B cell (primary cell): ENCODE results near the gene DMPK. TPM values are rescaled to one million over a fixed set of nuclear protein-coding genes. Genes with fewer than 3 reads are reported as not detected.

ENCODE experiments used
- ATAC-seq: fragments of 200-7000 bp; cut with Tn5 transposase; one replicate; pipeline ENCODE4 v1.10.0; 2021; ENCODE audit warnings: low read depth, mild to moderate bottlenecking, moderate number of reproducible peaks, moderate library complexity
- CTCF ChIA-PET: fragments of 350-600 bp; sonication (Branson Sonifier 250); formaldehyde crosslinking; loops from one replicate; lab custom pipeline; 2021; ENCODE audit warnings: antibody characterized with exemption, inconsistent platforms; lab: Charles Lee
- POLR2A ChIA-PET: fragments of 350-600 bp; sonication (Branson Sonifier 250); formaldehyde crosslinking; loops from one replicate; lab custom pipeline; 2021; ENCODE audit warnings: antibody characterized with exemption; lab: Charles Lee
- DNase-seq: peaks from one replicate; pipeline ENCODE4 v3.0.0; 2013
- H2AFZ ChIP-seq: 2 replicates; pipeline ENCODE4 v1.6.1; 2012; ENCODE audit warnings: mild to moderate bottlenecking, low read depth, low read length; ENCODE audit not compliant: insufficient read depth, poor library complexity, severe bottlenecking
- H3K27ac ChIP-seq, 2 donors: 1 replicate in 1 of 2; 2 replicates in 1 of 2; pipeline ENCODE4 v1.5.1; 2012 to 2013; ENCODE audit warnings: low read length in 2 of 2, mild to moderate bottlenecking in 2 of 2, moderate library complexity in 1 of 2
- H3K27me3 ChIP-seq, 4 experiments: fragments of 200-600 bp in 1 of 4; sonication (generic) in 1 of 4; replicated peaks in 1 of 4; 1 replicate in 2 of 4; 2 replicates in 2 of 4; pipeline versions ENCODE4 v1.6.1 to v1.7.0; 2013 to 2016; ENCODE audit warnings: low read length in 3 of 4, mild to moderate bottlenecking in 2 of 4, mixed read lengths in 1 of 4, moderate library complexity in 1 of 4; ENCODE audit not compliant: insufficient read depth in 4 of 4, control insufficient read depth in 3 of 4; ENCODE audit errors: control extremely low read depth in 1 of 4
- H3K36me3 ChIP-seq, 2 experiments: replicated peaks in 1 of 2; 1 replicate in 1 of 2; 2 replicates in 1 of 2; pipeline versions ENCODE4 v1.6.1 to v1.7.1; 2013; ENCODE audit warnings: low read length in 1 of 2; ENCODE audit not compliant: insufficient read depth in 2 of 2, control insufficient read depth in 1 of 2; ENCODE audit errors: control extremely low read depth in 1 of 2, extremely low read depth in 1 of 2
- H3K4me1 ChIP-seq, 2 donors: fragments of 200-600 bp in 1 of 2; sonication (generic) in 1 of 2; 1 replicate in 1 of 2; 2 replicates in 1 of 2; pipeline versions ENCODE4 v1.5.1 to v1.6.1; 2013 to 2017; ENCODE audit warnings: low read length in 2 of 2; ENCODE audit not compliant: control insufficient read depth in 2 of 2, insufficient read depth in 2 of 2
- H3K4me2 ChIP-seq: replicated peaks from 2 replicates; pipeline ENCODE3; 2012; ENCODE audit warnings: mild to moderate bottlenecking, low read depth, low read length; ENCODE audit not compliant: poor library complexity, severe bottlenecking
- H3K4me3 ChIP-seq, 5 experiments: fragments of 200-600 bp in 1 of 5; sonication (generic) in 1 of 5; 1 replicate in 3 of 5; 2 replicates in 2 of 5; pipeline versions ENCODE4 v1.5.1 to v1.7.0; 2011 to 2016; ENCODE audit warnings: low read length in 4 of 5, mild to moderate bottlenecking in 4 of 5, low read depth in 2 of 5, control low read depth in 1 of 5, moderate library complexity in 1 of 5; ENCODE audit not compliant: insufficient read depth in 1 of 5; ENCODE audit errors: control extremely low read depth in 1 of 5, extremely low read depth in 1 of 5
- H3K79me2 ChIP-seq: fragments of 200-600 bp; sonication (generic); one replicate; pipeline ENCODE4 v1.6.0; 2016; ENCODE audit warnings: low read length; ENCODE audit not compliant: control insufficient read depth, insufficient read depth
- H3K9ac ChIP-seq: fragments of 200-600 bp; sonication (generic); 2 replicates; pipeline ENCODE4 v1.6.1; 2017; ENCODE audit warnings: mild to moderate bottlenecking, low read length, moderate library complexity
- H3K9me3 ChIP-seq, 3 donors: one replicate each; pipeline versions ENCODE4 v1.6.1 to v1.7.1; 2013; ENCODE audit warnings: low read length in 2 of 3; ENCODE audit not compliant: control insufficient read depth in 2 of 3, insufficient read depth in 1 of 3; ENCODE audit errors: control extremely low read depth in 1 of 3
- H4K20me1 ChIP-seq: 2 replicates; pipeline ENCODE4 v1.6.0; 2012; ENCODE audit warnings: mild to moderate bottlenecking, low read length; ENCODE audit not compliant: insufficient read depth, control insufficient read depth, poor library complexity, severe bottlenecking
- H3K27ac Mint-ChIP-seq: one replicate; pipeline ENCODE4 v1.8.0; 2021; ENCODE audit warnings: mixed read lengths
- H3K27me3 Mint-ChIP-seq: one replicate; pipeline ENCODE4 v1.8.0; 2021; ENCODE audit warnings: mixed read lengths
- H3K4me1 Mint-ChIP-seq: one replicate; pipeline ENCODE4 v1.8.0; 2021; ENCODE audit warnings: mixed read lengths
- H3K4me3 Mint-ChIP-seq: one replicate; pipeline ENCODE4 v1.8.0; 2021; ENCODE audit warnings: mixed read lengths
- H3K9me3 Mint-ChIP-seq: one replicate; pipeline ENCODE4 v1.8.0; 2022; ENCODE audit warnings: mixed read lengths; ENCODE audit not compliant: insufficient read depth
- CTCF ChIP-seq: fragments of 200-600 bp; IDR thresholded peaks from one replicate; pipeline ENCODE4 v1.8.0; 2022; ENCODE audit warnings: antibody characterized with exemption, mild to moderate bottlenecking
- EZH2 ChIP-seq: IDR thresholded peaks from 2 replicates; pipeline ENCODE4 v1.6.1; 2012; ENCODE audit warnings: borderline replicate concordance, low read depth, mild to moderate bottlenecking, moderate library complexity, low read length; ENCODE audit not compliant: insufficient read depth, poor library complexity, severe bottlenecking
- whole genome bisulfite sequencing: methylation state at CpG from one replicate; pipeline ENCODE4 v1.1.5; 2013; ENCODE audit warnings: missing lambda C conversion rate; ENCODE audit not compliant: insufficient coverage; 5-methylcytosine and 5-hydroxymethylcytosine counted together
- intact Hi-C: fragments of 100-400 bp; cut with micrococcal nuclease; formaldehyde crosslinking; loops from one replicate; pipeline ENCODE4 v1.10.0; 2022
- polyA plus RNA-seq: library from polyadenylated mRNA; depleted of rRNA; stranded (reverse); fragments of >200 nt; gene quantifications from 2 replicates; pipeline ENCODE4 v1.2.3, GENCODE V29; 2012
- total RNA-seq, 2 donors: library from RNA; stranded (reverse); fragments of 120-200 nt in 1 of 2; gene quantifications; 1 replicate in 1 of 2; 2 replicates in 1 of 2; pipeline versions ENCODE4 v1.2.3 to v1.2.4, GENCODE V29; 2013 to 2022

The DMPK gene
- total and polyA plus RNA-seq, 2 donors (not counting 1 experiment from before 2014, with no cell fraction given), result 28.7 to 58.3 TPM

- peaks cover 28% of the 10 kb centered on the region for H3K79me2 ChIP-seq
- peaks cover 0 to 15% of the 10 kb centered on the region in 2 experiments for H3K36me3 ChIP-seq
- ATAC-seq (peak; percentile 97), DNase-seq (peak; percentile 99)
- H3K9me3 ChIP-seq, result no peaks in the 10 kb centered on the region
- peak within 1 kb of the TSS; percentile 70 for H3K9ac ChIP-seq
- H3K4me2 ChIP-seq, result peak within 1 kb of the TSS; percentile 95
- H4K20me1 ChIP-seq, result peaks cover 33% of the 10 kb centered on the region
- Mint-ChIP-seq H3K9me3 (no peaks in the 10 kb centered on the region), H3K4me1 (peaks cover 30% of the 10 kb centered on the region), H3K27ac (peak within 1 kb of the TSS; percentile 92), H3K27me3 (peaks cover 8% of the 10 kb centered on the region), H3K4me3 (peak within 1 kb of the TSS; percentile 93)
- TF ChIP-seq EZH2 (no peak), CTCF (no peak)
- H3K4me1 ChIP-seq, result peaks cover 24 to 29% of the 10 kb centered on the region in 2 donors
- no peaks in the 10 kb centered on the region for H3K27me3 ChIP-seq
- peak within 1 kb of the TSS; percentile 75 for H2AFZ ChIP-seq
- ChIA-PET POLR2A (interaction anchor here (0.6 to 1.7 kb wide), 4 partner anchors 23 to 108 kb away, joined by 4 to 18 read pairs (median 4); partner anchors contain the start of genes QPCTL, SIX5 and SNRPD2), CTCF (interaction anchor here (0.6 to 3.5 kb wide), 9 partner anchors 9 to 631 kb away, joined by 3 to 13 read pairs (median 8); partner anchors contain the start of genes QPCTL and SIX5)
- peak within 1 kb of the TSS; percentile 40 to 73 (median 59) for H3K4me3 ChIP-seq
- under 1% methylated on average over 81 of the region's 86 CpGs for WGBS
- H3K27ac ChIP-seq, result peak within 1 kb of the TSS; percentile 22 to 76
- intact Hi-C loops, result loop anchor here (1.0 to 10.0 kb wide), 10 partner anchors 13 to 286 kb away; partner anchors contain the start of genes CCDC61, FBXO46, OPA3 and SIX5
Observed at GRCh38 chr19:45792470-45793177, 10.3 kb upstream of the DMPK start, which contains the start of gene DMWD. Gene DMWD, minus strand, starts transcription at chr19:45792845. Its CDS starts 89 bp downstream, at chr19:45792756.
